Measurements from ENCODE around the gene CBFB. TPM values are rescaled to one million over a fixed set of nuclear protein-coding genes. Genes with fewer than 3 reads are reported as not detected.
A peak's percentile ranks its signal among the peaks of the same experiment; 100 is the strongest.

CBFB gene
- total and polyA plus RNA-seq, 2 of the 13 experiments (the other 11 are each of a cell fraction or from before 2014, with no cell fraction given): 22.1 to 70.8 TPM

DNA sequence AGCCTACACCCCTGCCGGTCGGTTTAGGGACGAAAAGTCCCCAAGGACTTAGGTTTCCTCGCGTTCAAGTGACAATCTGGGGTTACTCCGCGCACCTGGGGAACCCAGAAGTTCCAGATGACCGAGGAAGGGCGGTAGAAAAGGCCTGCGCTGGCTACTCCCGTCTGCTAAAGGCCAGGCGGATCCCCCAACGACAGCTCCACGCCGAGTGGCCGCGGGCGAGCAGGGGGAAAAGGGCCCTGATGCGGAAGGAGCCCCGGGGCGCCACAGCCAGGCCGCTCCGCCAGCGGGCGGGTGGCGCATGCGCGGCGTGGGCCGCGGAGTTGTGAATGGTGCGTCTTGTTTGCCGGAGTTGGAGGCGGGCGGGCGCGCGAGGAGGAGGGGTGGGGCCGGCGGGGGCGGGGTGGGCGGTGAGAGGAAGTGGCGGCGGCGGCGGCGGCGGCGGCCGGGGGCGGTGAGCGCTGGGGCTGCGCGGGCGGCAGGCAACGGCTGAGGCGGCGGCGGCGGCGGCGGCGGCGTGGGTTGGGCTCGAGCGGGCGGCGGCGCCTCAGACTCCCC lies at the start of gene CBFB (continued):
- TF ChIP-seq, protein P1, sequence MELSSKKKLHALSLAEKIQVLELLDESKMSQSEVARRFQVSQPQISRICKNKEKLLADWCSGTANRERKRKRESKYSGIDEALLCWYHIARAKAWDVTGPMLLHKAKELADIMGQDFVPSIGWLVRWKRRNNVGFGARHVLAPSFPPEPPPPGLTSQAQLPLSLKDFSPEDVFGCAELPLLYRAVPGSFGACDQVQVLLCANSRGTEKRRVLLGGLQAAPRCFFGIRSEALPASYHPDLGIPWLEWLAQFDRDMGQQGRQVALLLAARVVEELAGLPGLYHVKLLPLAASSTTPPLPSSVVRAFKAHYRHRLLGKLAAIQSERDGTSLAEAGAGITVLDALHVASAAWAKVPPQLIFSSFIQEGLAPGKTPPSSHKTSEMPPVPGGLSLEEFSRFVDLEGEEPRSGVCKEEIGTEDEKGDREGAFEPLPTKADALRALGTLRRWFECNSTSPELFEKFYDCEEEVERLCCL (CRISPR knock-in tag; IDR thresholded peaks at IDR 0.05; ENCODE audit: borderline replicate concordance): peak; percentile 84; the same call in 1 of the 2 replicates
- TF ChIP-seq ZNF549 (CRISPR knock-in tag; IDR thresholded peaks at IDR 0.05): no peak
- peak; percentile 97 for TF ChIP-seq RBFOX2 (IDR thresholded peaks at IDR 0.05; ENCODE audit: low read depth, low read length)
- TF ChIP-seq ZNF234 (CRISPR knock-in tag; conservative IDR thresholded peaks at IDR 0.05): no peak
- TF ChIP-seq ZNF556 (CRISPR knock-in tag; IDR thresholded peaks at IDR 0.05; ENCODE audit: borderline replicate concordance): peak; percentile 89
- TF ChIP-seq, protein P2, sequence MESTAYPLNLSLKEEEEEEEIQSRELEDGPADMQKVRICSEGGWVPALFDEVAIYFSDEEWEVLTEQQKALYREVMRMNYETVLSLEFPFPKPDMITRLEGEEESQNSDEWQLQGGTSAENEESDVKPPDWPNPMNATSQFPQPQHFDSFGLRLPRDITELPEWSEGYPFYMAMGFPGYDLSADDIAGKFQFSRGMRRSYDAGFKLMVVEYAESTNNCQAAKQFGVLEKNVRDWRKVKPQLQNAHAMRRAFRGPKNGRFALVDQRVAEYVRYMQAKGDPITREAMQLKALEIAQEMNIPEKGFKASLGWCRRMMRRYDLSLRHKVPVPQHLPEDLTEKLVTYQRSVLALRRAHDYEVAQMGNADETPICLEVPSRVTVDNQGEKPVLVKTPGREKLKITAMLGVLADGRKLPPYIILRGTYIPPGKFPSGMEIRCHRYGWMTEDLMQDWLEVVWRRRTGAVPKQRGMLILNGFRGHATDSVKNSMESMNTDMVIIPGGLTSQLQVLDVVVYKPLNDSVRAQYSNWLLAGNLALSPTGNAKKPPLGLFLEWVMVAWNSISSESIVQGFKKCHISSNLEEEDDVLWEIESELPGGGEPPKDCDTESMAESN (CRISPR knock-in tag; conservative IDR thresholded peaks at IDR 0.05): 0 out of 2 replicates have a peak, but pooled peaks have one; percentile 67
- TF ChIP-seq JUND (CRISPR knock-in tag; IDR thresholded peaks at IDR 0.05): no peak
- TF ChIP-seq, protein P3, sequence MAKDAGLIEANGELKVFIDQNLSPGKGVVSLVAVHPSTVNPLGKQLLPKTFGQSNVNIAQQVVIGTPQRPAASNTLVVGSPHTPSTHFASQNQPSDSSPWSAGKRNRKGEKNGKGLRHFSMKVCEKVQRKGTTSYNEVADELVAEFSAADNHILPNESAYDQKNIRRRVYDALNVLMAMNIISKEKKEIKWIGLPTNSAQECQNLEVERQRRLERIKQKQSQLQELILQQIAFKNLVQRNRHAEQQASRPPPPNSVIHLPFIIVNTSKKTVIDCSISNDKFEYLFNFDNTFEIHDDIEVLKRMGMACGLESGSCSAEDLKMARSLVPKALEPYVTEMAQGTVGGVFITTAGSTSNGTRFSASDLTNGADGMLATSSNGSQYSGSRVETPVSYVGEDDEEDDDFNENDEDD (CRISPR knock-in tag; IDR thresholded peaks at IDR 0.05; ENCODE audit: borderline replicate concordance): peak; percentile 48; the same call in 1 of the 2 replicates
- TF ChIP-seq ZNF7 (CRISPR knock-in tag; IDR thresholded peaks at IDR 0.05): no peak
- TF ChIP-seq ZFP36L2 (CRISPR knock-in tag; IDR thresholded peaks at IDR 0.05): no peak
- TF ChIP-seq, protein P4, sequence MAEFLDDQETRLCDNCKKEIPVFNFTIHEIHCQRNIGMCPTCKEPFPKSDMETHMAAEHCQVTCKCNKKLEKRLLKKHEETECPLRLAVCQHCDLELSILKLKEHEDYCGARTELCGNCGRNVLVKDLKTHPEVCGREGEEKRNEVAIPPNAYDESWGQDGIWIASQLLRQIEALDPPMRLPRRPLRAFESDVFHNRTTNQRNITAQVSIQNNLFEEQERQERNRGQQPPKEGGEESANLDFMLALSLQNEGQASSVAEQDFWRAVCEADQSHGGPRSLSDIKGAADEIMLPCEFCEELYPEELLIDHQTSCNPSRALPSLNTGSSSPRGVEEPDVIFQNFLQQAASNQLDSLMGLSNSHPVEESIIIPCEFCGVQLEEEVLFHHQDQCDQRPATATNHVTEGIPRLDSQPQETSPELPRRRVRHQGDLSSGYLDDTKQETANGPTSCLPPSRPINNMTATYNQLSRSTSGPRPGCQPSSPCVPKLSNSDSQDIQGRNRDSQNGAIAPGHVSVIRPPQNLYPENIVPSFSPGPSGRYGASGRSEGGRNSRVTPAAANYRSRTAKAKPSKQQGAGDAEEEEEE (CRISPR knock-in tag; IDR thresholded peaks at IDR 0.05; ENCODE audit: borderline replicate concordance): 0 out of 2 replicates have a peak, but pooled peaks have one; percentile 18
- TF ChIP-seq POLR2G (IDR thresholded peaks at IDR 0.05; ENCODE audit: low read depth, low read length): peak; percentile 100
- TF ChIP-seq GTF3A (CRISPR knock-in tag; conservative IDR thresholded peaks at IDR 0.05): no peak
- peak; percentile 93 for TF ChIP-seq ZNF33B (CRISPR knock-in tag; IDR thresholded peaks at IDR 0.05)
- peak; percentile 61; the same call in 1 of the 2 replicates for TF ChIP-seq ZNF296 (CRISPR knock-in tag; conservative IDR thresholded peaks at IDR 0.05)
- peak; percentile 97 for TF ChIP-seq BRD4 (CRISPR knock-in tag; IDR thresholded peaks at IDR 0.05)
- peak; percentile 85 for TF ChIP-seq GABPB1 (CRISPR knock-in tag; IDR thresholded peaks at IDR 0.05)
- TF ChIP-seq, protein P5, sequence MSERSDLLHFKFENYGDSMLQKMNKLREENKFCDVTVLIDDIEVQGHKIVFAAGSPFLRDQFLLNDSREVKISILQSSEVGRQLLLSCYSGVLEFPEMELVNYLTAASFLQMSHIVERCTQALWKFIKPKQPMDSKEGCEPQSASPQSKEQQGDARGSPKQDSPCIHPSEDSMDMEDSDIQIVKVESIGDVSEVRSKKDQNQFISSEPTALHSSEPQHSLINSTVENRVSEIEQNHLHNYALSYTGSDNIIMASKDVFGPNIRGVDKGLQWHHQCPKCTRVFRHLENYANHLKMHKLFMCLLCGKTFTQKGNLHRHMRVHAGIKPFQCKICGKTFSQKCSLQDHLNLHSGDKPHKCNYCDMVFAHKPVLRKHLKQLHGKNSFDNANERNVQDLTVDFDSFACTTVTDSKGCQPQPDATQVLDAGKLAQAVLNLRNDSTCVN (CRISPR knock-in tag; IDR thresholded peaks at IDR 0.05; ENCODE audit: borderline replicate concordance): peak; percentile 81; the same call in 1 of the 2 replicates
- peak; percentile 73; the same call in 1 of the 2 replicates for TF ChIP-seq ZNF878 (CRISPR knock-in tag; IDR thresholded peaks at IDR 0.05)
- peak; percentile 93 for TF ChIP-seq ZNF317 (CRISPR knock-in tag; IDR thresholded peaks at IDR 0.05)
